Esophagus squamous epithelium (tissue), 4 donors: ENCODE measurements around the gene KCTD7.

Source experiments
- CTCF ChIP-seq, 6 experiments: fragments of 450-650 bp in 4 of 6; fragments of 200-600 bp in 2 of 6; sonication (generic) in 2 of 6; IDR thresholded peaks; one replicate each; pipeline ENCODE4 v1.5.1; 2016 to 2019; ENCODE audit warnings: antibody characterized with exemption in 6 of 6, mild to moderate bottlenecking in 4 of 6, moderate library complexity in 4 of 6
- POLR2A ChIP-seq, 4 donors: fragments of 450-650 bp; IDR thresholded peaks; one replicate each; pipeline ENCODE4 v1.6.1; 2017; ENCODE audit warnings: antibody characterized with exemption in 4 of 4, mild to moderate bottlenecking in 4 of 4, moderate library complexity in 3 of 4

DNA sequence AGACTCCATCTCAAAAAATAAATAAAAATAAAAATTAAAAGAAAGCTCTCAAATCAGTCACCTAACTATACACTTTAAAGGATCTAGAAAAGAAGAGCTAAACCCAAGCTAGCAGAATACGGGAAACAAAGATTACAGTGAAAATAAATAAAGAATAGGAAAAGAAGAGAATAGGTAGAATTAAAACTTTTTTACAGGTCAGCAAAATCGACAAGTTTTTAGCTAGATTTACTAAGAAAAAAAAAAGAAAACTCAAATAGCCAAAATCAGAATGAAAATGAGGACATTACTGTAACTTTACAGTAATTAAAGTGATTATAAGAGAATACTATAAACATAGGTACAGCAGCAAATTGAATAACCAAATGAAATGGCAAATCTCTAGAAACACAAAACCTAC is 60.4 kb downstream of the KCTD7 start:
- TF ChIP-seq CTCF (IDR thresholded peaks at IDR 0.05): no peak
- no peak for TF ChIP-seq POLR2A (IDR thresholded peaks at IDR 0.05)
